ENCODE measurements around the gene ZNF827. TPM values are rescaled to one million over a fixed set of nuclear protein-coding genes. Genes with fewer than 3 reads are reported as not detected.

The ZNF827 gene
- total and polyA plus RNA-seq, 2 of the 8 experiments (the other 6 are each of a cell fraction or from before 2014, with no cell fraction given) = 25.3 to 26.2 TPM

DNA sequence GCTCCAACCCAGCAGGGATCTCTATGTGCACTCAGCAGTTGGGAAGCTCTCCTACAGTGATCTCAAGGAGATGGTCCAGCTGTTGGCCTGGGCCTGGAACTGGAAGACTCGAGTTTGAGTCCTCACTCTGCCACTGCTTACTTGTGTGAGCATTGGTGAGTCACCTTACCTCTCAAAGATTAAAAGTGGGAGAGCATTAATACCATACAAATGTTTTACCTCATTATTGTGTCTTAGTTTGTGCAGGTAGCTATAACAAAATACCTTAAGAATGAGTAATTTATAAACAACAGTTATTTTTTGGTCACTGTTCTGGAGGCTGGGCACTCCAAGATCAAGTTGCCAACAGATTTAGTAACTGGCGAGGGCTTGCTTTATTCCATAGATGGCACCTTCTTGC lies 21.4 kb upstream of the ZNF827 start (continued):
- no peak for TF ChIP-seq TEAD4 (IDR thresholded peaks at IDR 0.05; ENCODE audit: low read depth, low read length)
- no peak for TF ChIP-seq SIRT6 (IDR thresholded peaks at IDR 0.05; ENCODE audit: low read length)
- no peak for TF ChIP-seq CBX5 (IDR thresholded peaks at IDR 0.05; ENCODE audit: low read depth, low read length)
- no peak for TF ChIP-seq ZNF274 (IDR thresholded peaks at IDR 0.05; ENCODE audit: borderline replicate concordance, extremely low read depth, low read length)
- no peak for TF ChIP-seq TCF12 (IDR thresholded peaks at IDR 0.05; ENCODE audit: low read depth, low read length)
- TF ChIP-seq, protein P1, sequence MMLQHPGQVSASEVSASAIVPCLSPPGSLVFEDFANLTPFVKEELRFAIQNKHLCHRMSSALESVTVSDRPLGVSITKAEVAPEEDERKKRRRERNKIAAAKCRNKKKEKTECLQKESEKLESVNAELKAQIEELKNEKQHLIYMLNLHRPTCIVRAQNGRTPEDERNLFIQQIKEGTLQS (IDR thresholded peaks at IDR 0.05; ENCODE audit: insufficient read depth, low read depth, low read length) = no peak
- TF ChIP-seq TBP (IDR thresholded peaks at IDR 0.05; ENCODE audit: low read depth, low read length) = no peak

All from H1 (cell line).